Retinal pigment epithelial cell (primary cell): ENCODE results near the gene BSCL2.

Experiments used
- DNase-seq: peaks from one replicate; pipeline ENCODE4 v3.0.0-alpha.2; 2010; ENCODE audit warnings: low read depth
- H3K4me3 ChIP-seq: 2 replicates; pipeline ENCODE4 v1.5.1; 2011; ENCODE audit warnings: mild to moderate bottlenecking, low read length, control low read depth, moderate library complexity
- TF ChIP-seq, protein P1 (sequence below): conservative IDR thresholded peaks from 2 replicates; pipeline ENCODE4 v1.5.1; 2011; ENCODE audit warnings: low read depth, low read length, control low read depth, inconsistent platforms

Gene BSCL2

DNA sequence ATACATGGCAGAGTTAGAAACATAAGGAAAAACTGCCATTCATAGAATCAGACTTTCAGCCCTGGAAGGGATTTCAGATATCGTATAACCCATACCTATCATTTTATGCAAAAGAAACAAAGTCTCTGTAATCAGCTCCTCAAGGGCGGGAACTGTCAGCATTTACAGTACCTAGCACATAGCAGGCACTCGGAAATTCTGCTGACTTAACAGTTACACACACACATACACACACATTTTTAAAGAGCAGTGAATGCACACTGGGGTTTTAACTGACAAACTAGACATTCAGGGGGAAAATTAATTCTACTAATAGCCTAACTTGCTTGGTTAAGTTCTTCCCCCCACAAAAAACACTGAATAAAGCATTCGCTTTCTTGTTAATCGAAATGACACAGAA is 9.0 kb upstream of the BSCL2 start:
- TF ChIP-seq, protein P1, sequence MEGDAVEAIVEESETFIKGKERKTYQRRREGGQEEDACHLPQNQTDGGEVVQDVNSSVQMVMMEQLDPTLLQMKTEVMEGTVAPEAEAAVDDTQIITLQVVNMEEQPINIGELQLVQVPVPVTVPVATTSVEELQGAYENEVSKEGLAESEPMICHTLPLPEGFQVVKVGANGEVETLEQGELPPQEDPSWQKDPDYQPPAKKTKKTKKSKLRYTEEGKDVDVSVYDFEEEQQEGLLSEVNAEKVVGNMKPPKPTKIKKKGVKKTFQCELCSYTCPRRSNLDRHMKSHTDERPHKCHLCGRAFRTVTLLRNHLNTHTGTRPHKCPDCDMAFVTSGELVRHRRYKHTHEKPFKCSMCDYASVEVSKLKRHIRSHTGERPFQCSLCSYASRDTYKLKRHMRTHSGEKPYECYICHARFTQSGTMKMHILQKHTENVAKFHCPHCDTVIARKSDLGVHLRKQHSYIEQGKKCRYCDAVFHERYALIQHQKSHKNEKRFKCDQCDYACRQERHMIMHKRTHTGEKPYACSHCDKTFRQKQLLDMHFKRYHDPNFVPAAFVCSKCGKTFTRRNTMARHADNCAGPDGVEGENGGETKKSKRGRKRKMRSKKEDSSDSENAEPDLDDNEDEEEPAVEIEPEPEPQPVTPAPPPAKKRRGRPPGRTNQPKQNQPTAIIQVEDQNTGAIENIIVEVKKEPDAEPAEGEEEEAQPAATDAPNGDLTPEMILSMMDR = no peak
- no peak overlapping the region for H3K4me3 ChIP-seq
- no peak for DNase-seq

DNA sequence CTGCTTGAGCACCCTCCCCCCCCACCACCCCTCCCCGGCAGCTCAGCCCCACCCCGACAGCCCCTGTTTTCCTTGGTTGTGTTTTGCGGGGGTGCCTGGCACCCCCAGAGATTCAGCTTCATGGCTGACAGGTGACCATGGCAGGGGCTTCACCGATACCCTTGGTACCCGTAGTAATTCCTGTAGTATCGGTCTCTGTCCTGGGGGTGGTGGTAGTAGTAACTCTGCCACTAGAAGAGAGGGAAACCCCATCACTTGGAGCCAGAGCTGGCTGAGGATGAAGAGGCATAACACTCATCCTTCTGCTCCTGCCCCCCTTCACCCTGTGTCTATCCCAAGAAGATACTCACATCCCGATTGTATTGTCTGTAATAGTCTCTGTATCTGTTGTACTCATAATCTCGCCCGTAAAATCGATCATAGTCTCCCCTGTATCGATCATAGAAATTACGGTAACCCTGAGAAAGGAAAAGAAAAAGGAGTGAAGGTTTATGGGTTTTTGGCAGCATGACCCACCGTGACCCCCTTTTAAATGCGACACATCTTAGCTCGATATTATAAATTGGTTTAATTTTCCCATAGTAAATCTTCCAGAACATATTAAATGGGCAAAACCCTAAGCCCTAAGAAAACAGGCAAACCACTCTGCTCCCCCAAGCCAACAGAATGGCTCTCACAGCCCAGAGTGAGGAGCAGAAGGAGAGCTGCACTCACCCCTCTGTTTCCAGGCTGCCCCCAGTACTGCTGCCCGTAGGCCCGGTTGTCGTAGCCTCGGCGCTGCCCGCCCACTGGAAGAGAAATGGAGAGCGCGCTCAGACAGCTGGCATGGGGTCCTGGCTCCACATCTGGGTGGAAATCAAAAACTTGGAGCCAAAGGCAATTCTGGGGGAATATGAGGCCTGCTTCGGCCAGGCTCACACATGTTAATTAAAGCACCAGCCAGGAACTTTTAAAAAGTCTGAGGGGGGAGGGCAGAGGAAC is 8.2 kb upstream of the BSCL2 start:
- TF ChIP-seq, protein P1 = no peak
- no peak for DNase-seq
- no peak overlapping the region for H3K4me3 ChIP-seq

DNA sequence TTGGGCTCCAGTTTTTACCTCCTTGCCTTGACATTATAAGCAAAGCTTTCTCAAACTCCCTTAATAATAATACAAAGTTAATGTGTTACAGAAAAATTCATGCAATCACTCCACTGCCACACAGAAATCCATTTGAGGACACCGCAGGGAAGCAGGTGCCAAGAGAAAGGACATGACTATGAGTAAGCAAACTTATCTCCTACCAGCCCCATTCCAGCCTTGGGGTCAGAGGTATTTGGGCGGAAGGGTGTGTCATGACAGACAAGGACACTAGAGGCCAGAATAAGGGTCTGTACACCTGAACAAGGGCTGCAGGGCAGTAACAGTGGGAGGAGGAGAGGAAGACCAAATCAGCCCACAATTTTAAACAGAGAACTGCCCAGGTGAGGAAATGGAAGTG is 6.1 kb upstream of the BSCL2 start:
- DNase-seq = no peak
- no peak overlapping the region for H3K4me3 ChIP-seq
- TF ChIP-seq, protein P1 = no peak

DNA sequence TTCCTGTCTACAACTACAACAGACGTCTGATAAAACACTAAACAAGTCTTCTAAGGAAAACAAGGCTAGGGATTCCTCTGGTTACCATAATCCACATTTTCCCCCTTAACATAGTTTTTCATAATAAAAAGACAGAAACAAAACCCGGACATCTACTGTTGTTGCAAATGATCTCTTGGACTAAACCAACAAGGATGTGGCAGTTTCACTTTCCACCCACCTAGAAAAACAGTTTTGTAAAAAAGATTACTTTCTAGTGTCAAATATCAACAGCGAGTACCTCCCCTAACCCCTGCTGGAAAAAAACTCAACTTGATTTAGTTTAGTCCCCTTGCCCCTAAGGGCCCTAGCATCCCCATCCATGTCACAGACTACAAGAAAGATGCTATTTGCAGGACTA is 5.6 kb upstream of the BSCL2 start:
- H3K4me3 ChIP-seq = no peak overlapping the region
- DNase-seq = no peak
- TF ChIP-seq, protein P1 = no peak

DNA sequence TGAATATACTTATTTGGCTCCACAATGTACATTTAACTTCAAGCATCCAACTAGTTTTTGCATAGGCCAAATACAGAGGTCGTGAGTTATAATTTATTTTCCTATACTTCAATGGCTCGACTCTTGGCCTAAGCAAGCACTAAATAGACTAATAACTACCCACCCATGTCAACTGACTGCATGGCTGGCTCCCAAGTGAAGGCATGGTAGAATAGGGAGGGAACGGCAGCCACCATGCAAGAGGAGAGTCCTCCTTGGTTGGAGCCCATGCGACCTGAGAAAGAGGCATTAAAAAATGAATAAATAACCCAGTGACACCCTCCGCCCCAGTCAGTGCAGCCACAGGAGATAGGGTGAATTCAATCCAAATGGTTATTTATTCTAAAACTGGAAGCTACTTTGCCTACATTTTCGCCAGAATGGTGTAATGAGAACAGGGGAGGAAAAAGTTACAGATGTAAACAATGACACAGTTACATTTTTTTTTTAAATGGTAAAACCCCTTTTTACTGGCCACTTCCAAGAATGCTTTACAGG is 5.1 kb upstream of the BSCL2 start:
- H3K4me3 ChIP-seq = no peak overlapping the region
- TF ChIP-seq, protein P1 = no peak
- DNase-seq = no peak

DNA sequence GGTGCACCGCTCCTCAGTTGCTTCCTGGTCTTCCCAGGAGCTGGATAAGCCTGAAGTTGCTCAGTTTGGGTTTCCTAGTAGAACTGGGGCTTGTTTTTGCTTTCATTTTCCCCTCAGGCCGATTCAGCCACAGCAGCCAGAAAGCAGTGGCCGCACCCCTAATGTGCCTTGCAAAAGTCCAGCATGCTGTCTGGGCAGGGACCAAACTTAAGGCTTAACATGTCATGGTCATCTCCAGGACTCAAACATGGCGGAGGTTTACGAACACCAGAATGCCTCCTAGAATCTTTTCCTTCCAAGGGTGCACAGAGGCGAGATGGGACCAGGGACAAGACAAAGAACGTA is 2.7 kb upstream of the BSCL2 start:
- TF ChIP-seq, protein P1 = no peak
- peak overlapping the region; percentile 71 for H3K4me3 ChIP-seq
- DNase-seq = no peak
